ENCODE results near the gene VMP1.
"Not testable (repeated sequence)": the region's sequence is repeated elsewhere in the genome, so short reads cannot be mapped to it uniquely, and the experiment has no call there.

The VMP1 gene

DNA sequence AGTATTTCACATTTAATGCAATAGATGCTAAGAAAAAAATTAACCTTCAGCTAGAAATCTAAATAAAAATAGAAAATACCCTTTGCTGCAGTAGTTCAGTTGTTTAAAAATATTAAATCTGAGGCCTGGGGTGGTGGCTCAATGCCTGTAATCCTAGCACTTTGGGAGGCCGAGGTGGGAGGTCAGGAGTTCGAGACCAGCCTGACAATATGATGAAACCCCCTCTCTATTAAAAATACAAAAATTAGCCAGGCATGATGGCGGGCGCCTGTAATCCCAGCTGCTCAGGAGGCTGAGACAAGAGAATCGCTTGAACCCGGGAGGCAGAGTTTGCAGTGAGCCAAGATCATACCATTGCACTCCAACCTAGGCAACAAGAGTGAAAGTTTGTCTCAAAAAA lies 98.9 kb downstream of the VMP1 start:
- not testable (repeated sequence) for DNase-seq

DNA sequence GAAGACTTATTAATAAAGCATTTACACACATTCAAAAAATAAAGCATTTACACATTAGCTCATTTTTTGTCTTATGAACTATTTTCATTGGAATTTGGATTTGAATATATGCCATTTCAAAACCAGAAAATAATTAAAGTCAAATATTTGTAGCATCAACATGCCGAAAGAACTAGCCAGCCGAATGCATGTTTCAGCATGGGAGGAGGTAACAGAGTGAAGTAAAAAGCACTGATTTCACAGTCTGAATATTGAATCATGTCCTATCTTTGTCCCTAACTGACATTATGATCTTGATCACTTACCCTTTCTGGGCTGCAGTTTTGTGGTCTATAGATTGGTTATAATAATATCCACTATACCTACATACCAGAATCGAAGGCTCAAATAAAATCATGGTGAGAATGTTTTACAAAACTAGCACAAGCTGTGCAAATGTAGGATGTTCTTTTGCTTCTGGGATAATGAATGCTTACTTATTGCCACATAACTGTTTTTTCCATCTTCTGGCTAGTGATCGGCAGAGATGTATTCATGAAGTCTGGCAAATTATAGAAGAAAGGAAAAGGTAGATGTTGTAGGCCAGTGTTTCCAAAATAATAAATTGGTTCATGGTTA lies 100.5 kb downstream of the VMP1 start:
- no peak for DNase-seq

DNA sequence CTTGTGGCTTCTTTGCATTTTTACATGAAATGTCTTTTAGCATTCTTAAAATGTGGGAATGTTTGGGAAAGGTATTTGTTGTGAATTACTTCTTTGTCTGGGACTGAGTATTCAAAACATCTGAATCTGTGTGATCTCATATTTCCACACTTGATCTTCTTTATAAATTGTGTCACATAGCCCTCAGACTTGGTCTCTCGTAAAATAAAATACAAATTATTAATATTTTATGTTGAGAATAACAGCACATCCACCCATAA lies 103.4 kb downstream of the VMP1 start:
- DNase-seq, result no peak

DNA sequence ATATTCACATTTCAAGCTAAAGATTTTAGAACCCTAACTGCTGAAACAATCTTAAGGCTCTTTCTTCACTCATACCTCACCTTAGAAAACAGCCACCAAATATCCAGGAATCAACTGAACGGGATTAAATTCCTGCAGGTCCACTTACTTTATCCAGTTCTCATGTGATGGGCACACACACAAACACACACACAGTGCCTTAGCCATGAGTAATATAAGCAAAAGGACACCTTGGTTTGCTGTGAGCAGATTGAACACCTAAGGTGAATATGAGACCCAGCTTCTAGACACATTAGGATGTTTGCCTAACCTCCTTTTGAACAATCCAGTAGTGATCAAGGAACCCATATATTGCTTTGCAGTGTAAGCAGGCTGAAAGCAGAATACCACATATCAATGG lies 103.8 kb downstream of the VMP1 start:
- DNase-seq, result no peak

DNA sequence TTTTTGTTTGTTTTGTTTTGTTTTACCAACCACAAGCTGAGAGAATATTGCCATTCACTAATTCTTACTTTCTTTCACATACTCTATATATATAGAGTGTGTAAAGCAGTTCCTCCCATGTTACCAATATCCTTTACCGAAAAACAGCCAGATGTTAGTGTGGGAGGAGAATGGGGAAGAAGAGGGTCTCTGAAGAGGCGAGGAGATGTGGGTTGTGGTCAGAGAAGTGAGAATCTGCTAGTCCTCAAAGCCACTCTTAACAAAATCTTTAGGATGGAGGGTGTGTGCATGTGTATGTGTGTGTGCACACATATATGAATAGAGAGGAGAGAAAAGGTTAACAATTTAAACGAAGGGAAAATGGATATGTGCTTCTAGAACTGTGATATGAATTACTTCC lies 104.7 kb downstream of the VMP1 start:
- DNase-seq, result no peak

DNA sequence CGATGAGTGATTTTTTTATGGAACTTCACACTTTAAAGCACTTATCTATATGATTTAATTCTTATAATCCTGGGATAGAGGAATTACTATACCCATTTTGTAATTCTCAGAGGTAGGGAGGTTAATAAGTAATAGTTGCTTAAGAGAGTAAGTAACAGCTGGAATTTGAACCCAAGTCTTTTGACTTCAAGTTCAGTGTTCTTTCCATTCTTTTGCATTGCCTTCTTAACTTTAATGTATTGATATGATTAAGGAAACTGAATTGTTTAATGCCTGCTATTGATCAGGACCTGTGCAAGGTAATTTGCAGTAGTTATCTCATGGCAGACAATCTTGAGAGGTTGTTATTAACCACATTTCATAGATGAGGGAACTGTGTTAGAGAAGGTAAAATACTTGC lies 106.8 kb downstream of the VMP1 start:
- DNase-seq, result no peak

DNA sequence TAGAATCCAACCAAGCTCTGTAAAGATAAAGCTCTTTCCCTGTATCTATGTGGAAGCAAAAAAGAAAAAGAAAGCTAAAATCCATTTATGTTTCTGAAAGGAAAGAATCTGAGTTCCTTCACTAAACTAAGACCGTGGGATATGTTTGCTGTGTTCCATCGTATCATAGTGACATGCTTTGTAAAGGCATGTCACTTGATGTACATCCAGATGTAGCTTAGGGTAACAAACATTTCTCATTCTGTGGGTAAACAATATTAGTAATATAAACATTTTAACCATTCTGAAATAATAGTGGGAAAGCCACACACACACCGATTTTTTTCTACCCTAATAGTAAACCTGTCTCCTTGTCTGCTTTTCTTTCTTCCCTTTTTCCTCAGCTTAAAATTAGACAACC lies 107.2 kb downstream of the VMP1 start:
- no peak for DNase-seq

DNA sequence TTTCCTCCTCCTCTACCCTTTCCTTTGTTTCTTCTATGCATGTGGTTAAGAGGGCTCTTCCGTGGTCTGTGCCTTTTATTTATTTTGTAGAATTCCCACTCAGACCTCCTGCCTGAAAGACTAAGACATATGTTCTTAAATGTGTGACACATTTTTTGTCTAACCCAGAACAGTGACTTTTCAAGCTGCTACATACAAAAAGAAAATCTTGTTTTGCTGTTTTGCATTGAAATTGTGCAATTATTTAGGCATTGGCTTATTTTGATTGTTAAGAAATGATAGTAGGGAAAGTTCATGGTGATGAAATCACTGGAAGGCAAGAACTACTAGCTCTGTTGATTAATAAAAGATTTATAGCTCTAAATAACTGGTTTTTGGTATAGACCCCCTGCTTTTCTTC lies 108.5 kb downstream of the VMP1 start:
- DNase-seq, result no peak

DNA sequence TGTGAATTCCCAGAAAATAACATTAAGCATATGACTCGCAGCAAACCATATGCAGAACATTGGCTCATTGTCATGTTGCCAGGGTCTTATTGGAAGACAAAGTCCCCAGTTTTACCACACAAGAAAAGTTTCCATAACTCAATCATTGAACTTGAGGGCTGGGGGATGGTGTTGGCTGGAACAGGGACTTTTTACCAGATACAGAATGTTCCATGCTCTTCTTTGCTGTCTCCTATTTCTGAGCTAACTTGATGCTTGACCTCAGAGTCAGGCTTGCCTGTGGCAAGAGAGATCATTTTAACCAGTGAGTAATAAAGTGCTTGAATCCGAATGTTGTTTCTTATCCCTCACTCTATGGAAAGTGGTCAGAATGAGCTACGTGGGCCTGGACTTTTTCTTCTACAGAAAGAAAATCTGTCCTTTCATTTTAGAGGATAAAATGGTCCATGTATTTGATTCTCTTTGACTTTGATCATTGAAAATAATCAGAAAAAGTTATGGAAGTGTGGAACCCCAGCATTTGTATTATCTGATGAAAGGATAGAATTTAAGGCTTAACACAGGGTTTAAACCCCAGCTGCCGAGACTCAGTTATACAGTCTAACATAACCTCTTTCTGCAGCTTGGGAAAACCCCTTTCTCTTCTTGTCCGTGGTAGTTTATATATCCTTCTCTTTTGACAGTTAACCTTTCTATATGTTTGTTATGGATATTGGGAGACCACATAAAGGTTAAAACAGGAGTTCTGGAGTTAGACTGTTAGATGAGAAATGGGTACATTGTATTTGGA lies 118.3 kb downstream of the VMP1 start:
- no peak for DNase-seq

DNA sequence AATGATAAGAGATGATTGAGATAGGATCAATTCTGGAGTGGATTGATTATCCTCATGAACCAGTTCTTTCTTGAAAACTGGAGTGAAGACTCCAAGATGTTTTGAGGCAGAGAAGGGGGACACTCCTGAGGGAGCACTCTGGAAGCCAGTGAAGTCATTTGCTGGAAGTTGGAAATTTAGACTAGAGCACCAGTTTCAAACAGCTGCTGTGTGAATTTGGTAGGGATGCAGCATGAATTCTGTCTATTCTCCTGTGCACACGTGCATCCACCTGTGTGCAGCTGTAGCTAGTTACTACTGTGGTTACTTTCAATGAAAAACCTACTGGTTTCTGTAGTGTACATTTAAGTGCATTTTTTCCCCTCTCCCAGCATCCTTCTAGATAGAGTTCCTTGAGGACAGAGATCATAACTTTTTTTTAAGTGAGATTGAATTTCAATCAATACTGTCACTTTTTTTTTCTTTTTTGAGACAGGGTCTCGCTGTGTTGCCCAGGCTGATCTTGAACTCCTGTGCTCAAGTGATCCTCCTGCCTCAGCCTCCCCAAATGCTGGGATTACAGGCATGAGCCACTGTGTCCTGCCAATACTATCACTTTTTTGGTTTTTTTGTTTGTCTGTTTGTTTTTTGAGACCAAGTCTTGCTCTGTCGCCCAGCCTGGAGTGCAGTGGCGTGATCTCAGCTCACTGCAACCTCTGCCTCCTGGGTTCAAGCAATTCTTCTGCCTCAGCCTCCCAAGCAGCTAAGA lies 119.4 kb downstream of the VMP1 start:
- no peak for DNase-seq

DNA sequence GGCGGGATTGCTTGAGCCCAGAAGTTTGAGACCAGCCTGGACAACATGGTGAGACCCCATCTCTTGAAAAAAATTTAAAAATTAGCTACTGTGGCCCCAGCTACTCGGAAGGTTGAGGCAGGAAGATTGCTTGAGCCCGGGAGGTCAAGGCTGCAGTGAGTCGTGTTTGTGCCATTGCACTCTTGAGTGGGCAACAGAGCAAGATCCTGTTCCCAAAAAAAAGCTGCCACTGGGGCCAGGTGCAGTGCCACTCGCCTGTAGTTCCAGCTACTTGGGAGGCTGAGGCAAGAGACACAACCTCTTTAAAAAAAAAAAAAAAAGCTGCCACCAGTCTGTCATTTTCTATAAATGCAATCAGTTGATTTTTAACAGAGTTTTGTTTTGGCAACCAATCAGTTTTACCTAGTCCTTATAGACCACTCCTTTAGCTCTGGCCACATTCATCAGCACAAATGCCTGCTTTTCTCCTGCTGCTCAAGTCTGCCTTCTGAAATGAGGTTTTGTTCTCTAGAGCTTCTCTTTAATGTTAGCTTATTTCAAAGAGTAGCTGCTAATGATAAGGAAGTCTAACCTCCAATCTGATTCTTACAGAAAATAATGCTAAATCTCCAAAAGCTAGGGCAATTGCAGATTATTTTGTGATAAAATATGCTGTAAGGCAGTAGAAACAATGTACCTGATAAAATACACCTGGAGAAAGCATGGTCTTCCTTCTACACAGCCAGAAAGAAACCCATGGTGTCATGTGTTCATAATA lies 120.4 kb downstream of the VMP1 start:
- DNase-seq, result no peak

DNA sequence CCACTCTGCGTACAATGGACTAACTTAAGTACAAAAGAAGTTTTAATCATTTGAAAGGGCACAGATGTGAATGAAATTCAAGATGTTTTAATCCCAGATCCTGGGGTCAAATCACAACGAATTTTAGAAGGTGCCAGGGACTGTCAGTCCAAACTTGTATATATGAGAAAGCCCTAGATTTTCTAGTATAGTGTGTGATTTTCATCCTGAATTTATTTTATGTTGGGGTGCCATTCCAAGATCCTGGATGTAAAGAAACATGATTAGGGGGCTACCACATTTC lies 121.0 kb downstream of the VMP1 start:
- no peak for DNase-seq

DNA sequence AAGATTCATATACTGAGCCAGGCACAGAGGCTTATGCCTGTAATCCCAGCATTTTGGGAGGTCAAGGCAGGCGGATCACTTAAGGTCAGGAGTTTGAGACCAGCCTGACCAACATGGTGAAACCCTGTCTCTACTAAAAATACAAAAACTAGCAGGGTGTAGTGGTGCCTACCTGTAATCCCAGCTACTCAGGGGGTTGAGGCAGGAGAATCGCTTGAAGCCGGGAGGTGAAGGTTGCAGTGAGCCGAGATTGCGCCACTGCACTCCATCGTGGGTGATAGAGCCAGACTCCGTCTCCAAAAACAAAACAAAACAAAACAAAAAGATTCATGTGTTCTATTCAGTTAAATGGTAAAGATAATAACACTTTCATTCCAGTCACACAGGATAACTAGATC lies 121.4 kb downstream of the VMP1 start:
- DNase-seq, result not testable (repeated sequence)

DNA sequence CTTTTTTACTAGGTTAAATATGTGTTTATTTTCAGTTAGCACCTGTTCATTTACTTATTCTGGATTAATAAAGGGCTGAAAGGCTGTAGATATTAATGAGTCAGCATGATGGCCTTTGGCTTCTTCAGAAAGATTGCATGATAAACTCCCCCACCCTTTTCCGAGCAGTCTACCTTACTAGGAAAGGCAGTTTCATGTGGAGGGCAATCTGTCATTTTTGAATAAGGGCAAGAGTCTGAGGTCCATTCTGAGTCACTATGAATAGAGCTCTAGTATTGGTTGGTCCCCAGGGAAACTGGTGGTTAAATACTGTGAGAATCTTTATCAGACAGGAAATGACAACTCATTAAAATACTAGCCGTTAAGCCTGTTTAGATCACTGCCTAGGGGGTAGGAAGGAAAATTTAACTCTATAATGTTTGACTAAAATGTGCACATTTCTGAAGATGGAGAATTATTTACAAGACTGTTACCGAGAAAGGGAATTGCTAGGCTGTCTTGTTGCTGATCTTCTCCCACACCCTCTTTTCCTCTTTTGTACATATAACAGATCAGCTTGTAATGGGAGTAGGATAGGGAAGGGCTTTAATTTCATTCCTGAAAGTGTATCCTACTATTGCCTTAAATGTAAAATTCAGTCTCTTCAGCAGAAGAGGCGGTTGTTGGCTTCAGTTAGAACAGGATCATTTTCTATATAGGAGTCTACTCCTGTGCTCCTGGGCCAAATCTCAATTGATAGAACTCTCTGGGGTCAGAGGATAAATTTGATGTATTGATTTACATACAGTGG lies 122.0 kb downstream of the VMP1 start:
- DNase-seq, result no peak

DNA sequence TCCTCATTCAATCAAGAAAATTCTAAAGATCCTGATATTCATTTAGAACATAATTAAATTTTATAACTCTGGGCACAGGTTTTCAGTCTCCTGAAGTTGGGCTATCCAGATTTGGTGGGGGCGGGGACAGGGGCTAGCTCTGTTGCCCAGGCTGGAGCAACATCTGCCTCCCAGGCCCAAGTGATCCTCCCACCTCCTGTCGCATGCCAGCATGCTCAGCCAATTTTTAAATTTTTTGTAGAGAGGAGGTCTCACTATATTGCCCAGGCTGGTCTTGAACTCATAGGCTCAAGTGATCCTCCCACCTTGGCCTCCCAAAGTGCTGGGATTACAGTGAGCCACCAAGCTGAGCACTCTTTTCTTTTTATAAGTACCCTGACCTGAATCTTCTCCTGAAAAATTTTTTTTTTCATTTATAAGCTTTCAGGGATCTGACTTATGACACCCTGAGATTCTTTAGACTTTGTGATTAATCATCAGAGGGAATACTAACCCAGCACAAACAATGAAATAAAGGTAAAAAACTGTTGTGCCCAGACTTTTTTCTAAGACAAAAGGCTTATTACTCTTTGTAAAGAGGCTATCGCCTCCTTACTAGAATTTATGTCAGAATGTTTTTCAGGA lies 122.7 kb downstream of the VMP1 start:
- no peak for DNase-seq

DNA sequence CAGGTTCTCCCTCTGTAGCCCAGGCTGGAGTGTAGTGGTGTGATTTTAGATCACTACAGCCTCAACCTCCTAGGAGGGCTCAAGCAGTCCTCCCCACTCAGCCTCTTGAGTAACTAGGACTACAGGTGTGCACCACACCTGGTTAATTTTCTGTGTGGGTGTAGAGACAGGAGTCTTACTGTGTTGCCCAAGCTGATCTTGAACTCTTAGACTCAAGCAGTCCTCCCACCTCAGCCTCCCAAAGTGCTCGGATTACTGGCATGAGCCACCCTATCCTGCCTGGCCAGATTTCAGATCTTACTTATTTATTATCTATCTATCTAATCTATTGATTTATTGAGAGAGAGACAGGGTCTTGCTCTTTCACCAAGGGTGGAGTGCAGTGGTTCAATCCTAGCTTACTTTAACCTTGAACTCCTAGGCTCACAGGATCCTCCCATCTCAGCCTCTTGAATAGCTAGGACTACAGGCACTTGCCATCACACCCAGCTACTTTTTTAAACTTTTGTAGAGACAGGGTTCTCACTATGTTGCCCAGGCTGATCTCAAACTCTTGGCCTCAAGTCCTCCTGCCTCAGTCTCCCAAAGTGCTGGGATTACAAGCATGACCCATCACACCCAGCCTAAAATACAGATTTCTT lies 123.5 kb downstream of the VMP1 start:
- DNase-seq, result no peak

DNA sequence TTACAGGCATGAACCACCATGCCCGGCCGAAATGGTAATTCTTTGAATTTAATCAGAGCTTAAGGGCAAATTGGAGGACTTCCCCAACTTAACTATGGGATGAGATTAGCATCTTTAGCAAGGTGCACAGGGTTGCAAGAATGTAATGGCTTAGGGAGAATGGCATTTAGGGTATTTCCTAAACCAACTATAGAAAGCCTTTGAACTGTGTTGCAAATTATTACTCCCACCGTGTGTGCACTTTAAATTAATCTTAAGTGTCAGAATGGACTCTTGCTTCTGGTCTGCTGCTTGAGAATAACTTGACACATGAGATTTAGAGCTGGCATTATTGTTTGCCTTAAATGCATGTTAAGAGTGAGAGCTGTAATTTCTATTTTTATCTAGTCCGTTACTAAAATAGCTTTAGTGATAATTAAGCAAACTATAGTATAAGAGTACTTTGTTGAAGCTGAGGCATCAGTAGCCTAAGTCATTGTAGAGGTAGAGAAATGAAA lies 125.5 kb downstream of the VMP1 start:
- DNase-seq, result no peak

DNA sequence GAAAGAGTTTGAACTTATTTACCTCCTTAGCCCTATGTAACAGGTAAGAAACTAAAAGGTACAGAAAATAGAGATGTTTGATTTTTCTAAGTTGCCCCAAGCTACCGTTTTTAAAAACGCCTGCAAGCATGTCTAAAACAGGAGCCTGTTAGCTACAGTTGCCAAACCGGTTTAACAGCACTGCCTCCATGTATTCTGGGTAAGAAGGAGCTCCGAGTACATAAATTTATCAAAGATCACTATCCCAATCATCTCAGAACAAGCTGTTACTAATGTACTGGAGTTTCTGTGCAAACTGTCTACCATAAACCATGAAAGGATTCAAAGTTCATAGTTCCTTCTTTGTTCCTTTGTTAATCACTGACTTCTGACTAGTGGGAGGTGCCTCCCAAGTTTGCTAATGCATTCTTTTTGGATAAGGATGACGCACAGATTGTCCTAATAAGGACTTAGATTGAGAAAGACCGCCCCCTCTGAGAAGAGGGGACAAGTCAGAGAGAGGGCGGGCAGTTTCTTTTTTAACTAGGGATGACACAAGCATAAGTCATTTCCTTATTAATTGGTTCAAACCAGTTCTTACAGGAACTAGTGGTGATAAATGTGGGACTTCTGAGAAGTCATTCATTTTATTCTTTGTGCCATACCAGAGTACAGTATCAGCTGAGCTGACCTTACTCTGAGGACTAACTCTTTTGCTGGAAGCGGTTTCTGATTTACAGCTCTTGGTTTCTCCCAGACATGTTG lies 130.0 kb downstream of the VMP1 start:
- peak in 15 of 56 donors; percentile 12 to 82 (median 29) for DNase-seq

DNA sequence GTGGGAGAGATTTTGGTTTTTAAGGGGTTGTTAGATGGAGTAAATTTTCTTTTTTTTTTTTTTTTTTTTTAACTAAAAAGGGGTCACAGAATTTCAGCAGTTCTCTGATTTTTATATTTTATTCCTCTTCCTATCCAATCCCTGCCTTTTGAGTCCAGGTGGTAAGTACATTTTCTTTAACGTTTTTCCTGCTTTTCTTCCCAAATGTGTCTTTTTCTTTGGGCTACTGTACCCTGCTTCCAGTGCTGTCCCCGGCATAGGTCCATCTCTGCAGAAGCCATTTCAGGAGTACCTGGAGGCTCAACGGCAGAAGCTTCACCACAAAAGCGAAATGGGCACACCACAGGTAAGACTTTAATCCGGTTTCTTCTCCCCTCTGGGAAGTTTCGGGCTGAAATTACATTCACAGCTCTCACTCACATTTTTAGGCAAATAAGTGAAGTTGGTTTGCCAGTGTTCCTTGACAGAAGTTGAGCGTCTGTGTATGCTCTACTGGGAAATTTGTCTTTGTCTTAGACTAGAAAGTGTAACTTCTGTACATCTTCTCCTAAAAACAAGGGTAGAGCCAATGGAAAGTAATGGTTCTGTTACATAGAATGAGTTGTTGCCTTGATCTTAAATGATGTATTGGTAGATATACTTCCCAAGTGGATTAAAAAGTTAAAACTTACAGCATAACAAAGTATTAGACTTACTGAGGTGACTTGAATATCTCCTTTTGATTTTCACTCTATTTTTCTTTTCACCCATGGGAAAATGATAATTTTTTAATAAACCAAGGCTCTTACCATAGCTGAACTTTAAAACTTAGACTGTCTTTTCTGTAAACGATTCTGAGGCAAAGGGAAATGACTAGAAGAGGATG lies 130.8 kb downstream of the VMP1 start:
- no peak for DNase-seq

All from nucleus accumbens (tissue), 56 donors.